ENCODE data around the gene INS. TPM values are rescaled to one million over a fixed set of nuclear protein-coding genes. Genes with fewer than 3 reads are reported as not detected.

INS gene
- total and polyA plus RNA-seq, 4 donors: 1.2 to 3.3 TPM; not detected in 2

DNA sequence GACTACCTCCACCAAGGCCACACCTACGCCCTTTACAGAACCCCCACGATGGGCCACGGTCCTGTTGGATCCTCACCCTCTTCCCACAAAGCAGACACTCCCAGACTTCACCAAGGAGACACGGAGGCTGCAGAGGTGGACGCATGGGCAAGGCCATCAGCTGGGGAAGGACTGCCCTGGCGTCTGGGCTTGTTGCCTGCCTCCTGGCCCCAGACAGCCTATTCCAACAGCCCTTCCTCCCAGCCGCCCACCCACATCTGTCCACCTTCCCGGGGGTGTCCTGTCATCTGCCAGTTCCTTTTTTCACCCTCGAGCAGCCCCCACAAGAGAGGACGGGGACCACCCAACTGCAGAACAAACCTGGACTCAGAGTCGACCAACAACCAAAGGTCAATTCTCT lies 39.5 kb upstream of the INS start:
- ATAC-seq (ENCODE audit: insufficient read depth, low FRiP score) (no peak), DNase-seq (no peak)
- TF ChIP-seq, protein P1, sequence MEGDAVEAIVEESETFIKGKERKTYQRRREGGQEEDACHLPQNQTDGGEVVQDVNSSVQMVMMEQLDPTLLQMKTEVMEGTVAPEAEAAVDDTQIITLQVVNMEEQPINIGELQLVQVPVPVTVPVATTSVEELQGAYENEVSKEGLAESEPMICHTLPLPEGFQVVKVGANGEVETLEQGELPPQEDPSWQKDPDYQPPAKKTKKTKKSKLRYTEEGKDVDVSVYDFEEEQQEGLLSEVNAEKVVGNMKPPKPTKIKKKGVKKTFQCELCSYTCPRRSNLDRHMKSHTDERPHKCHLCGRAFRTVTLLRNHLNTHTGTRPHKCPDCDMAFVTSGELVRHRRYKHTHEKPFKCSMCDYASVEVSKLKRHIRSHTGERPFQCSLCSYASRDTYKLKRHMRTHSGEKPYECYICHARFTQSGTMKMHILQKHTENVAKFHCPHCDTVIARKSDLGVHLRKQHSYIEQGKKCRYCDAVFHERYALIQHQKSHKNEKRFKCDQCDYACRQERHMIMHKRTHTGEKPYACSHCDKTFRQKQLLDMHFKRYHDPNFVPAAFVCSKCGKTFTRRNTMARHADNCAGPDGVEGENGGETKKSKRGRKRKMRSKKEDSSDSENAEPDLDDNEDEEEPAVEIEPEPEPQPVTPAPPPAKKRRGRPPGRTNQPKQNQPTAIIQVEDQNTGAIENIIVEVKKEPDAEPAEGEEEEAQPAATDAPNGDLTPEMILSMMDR (IDR thresholded peaks at IDR 0.05; ENCODE audit: control extremely low read depth, extremely low read depth): no peak
- Histone ChIP-seq H3K4me3 (no peak overlapping the region), H3K36me3 (ENCODE audit: control insufficient read depth in 4 of 4, insufficient read depth in 4 of 4, low read length in 4 of 4) (no peaks in the 10 kb centered on the region), H3K9me3 (ENCODE audit: control insufficient read depth in 4 of 4, insufficient read depth in 3 of 4, low read length in 3 of 4) (no peaks in the 10 kb centered on the region), H3K27me3 (ENCODE audit: control insufficient read depth in 3 of 3, insufficient read depth in 3 of 3, low read length in 2 of 3) (no peaks in the 10 kb centered on the region), H3K27ac (ENCODE audit: low read depth in 1 of 2, low read length in 1 of 2) (no peak overlapping the region), H3K4me1 (ENCODE audit: control insufficient read depth in 5 of 5, insufficient read depth in 5 of 5, low read length in 5 of 5) (peaks cover 0 to 3% (median 0%) of the 10 kb centered on the region in 5 donors), H3K9ac (ENCODE audit: insufficient read depth in 1 of 2, low read length in 2 of 2) (no peak overlapping the region)
- 85 to 93% methylated on average over 11 of the region's 11 CpGs for WGBS, 2 donors

DNA sequence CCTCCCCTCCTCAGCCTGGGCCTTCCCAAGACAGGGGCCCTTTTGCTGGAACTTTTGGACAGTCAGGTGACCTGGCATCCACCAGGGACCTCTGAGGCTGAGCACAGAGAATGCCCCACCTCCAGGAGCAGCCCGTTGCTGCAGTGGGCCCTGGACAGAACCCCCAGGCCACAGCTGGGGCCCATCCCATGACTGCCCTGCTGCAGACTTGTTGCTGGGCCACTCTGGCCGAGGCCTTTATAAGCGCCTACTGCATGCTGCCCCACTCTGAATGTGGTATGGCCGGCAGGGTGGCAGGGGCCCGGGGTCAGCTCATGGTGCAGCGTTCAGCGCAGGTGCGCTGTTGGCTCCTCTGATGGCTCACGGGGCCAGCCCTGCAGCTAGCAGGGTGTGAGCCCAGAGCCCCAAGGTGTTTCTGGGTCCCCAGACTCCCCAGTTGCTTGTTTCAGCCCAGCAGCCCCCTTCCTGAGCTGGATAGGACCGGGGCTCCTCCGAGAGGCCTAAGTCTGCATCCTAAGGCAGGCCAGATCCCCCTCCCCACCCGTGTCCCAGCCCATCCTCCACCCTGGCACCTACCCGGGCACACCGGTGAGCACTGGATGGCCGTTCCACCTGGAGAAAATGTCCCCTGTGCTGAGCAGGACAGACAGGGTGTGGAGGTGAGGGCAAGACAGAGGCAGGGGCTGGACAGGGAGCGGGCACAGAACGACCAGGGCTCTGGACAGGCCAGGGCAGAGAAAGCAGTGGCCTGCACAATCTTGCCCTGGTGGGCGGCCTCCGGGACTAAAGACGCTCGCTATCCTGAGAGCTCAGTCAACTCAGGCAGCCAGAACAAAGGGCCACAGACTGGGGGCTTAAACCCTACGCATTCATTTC lies 38.7 kb upstream of the INS start:
- 92 to 94% methylated on average over 20 to 22 of the region's 22 CpGs for WGBS, 2 donors

DNA sequence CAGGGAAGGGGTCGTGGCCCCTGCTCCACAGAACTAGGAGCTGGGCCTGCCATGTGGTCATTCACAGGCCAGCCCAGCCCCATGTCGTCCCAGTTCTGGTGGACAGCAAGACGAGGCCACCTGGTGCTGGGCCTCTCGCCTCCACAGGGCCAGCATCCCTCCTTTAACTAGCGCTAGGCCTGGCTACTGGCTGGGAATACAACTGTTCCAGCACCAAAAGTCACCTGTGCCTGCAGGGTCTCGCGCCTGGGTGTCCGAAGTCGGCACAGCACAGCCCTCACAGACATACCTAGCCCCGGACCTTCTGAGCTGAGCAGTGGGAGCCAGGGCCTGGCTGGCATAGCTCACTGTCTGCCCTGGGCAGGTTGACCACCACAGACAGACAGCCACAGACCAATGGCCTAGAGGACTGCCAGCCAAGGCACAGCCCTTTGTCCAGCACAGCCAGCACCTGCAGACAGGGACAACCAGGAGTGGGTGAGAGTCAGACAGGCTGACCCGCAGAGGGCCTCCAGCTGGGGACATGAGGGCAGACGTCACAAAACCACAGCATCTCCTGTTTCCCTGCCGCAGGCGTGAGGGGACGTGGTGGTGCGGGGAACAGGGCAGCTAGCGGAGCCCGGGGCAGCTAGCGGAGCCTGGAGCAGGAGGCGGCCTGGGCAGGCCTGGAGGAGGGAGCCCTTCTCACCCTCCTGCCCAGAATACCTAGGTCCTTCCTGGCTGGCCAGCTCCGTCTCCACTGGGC lies 37.8 kb upstream of the INS start:
- peaks cover 0 to 3% (median 0%) of the 10 kb centered on the region in 5 donors for H3K4me1 ChIP-seq (ENCODE audit: control insufficient read depth in 5 of 5, insufficient read depth in 5 of 5, low read length in 5 of 5)
- H3K9me3 ChIP-seq (ENCODE audit: control insufficient read depth in 4 of 4, insufficient read depth in 3 of 4, low read length in 3 of 4): no peaks in the 10 kb centered on the region
- H3K36me3 ChIP-seq (ENCODE audit: control insufficient read depth in 4 of 4, insufficient read depth in 4 of 4, low read length in 4 of 4): no peaks in the 10 kb centered on the region
- no peaks in the 10 kb centered on the region for H3K27me3 ChIP-seq (ENCODE audit: control insufficient read depth in 3 of 3, insufficient read depth in 3 of 3, low read length in 2 of 3)
- 72 to 80% methylated on average over 21 of the region's 21 CpGs for WGBS, 2 donors
- TF ChIP-seq, protein P1 (IDR thresholded peaks at IDR 0.05; ENCODE audit: control extremely low read depth, extremely low read depth): no peak
- ATAC-seq (ENCODE audit: insufficient read depth, low FRiP score): no peak
- no peak overlapping the region for H3K27ac ChIP-seq (ENCODE audit: low read depth in 1 of 2, low read length in 1 of 2)
- DNase-seq: no peak
- H3K9ac ChIP-seq (ENCODE audit: insufficient read depth in 1 of 2, low read length in 2 of 2): no peak overlapping the region
- no peak overlapping the region for H3K4me3 ChIP-seq

More for the DNA sequence above, 38.7 kb upstream of the INS start:
- Histone ChIP-seq H3K27me3 (ENCODE audit: control insufficient read depth in 3 of 3, insufficient read depth in 3 of 3, low read length in 2 of 3) (no peaks in the 10 kb centered on the region), H3K9ac (ENCODE audit: insufficient read depth in 1 of 2, low read length in 2 of 2) (no peak overlapping the region), H3K9me3 (ENCODE audit: control insufficient read depth in 4 of 4, insufficient read depth in 3 of 4, low read length in 3 of 4) (no peaks in the 10 kb centered on the region), H3K4me1 (ENCODE audit: control insufficient read depth in 5 of 5, insufficient read depth in 5 of 5, low read length in 5 of 5) (peaks cover 0 to 3% (median 0%) of the 10 kb centered on the region in 5 donors), H3K36me3 (ENCODE audit: control insufficient read depth in 4 of 4, insufficient read depth in 4 of 4, low read length in 4 of 4) (no peaks in the 10 kb centered on the region), H3K27ac (ENCODE audit: low read depth in 1 of 2, low read length in 1 of 2) (no peak overlapping the region), H3K4me3 (no peak overlapping the region)
- TF ChIP-seq, protein P1 (IDR thresholded peaks at IDR 0.05; ENCODE audit: control extremely low read depth, extremely low read depth): no peak
- ATAC-seq (ENCODE audit: insufficient read depth, low FRiP score) (no peak), DNase-seq (no peak)

Measured in lung (tissue), 12 donors.